ENCODE measurements around the gene IER3. TPM values are rescaled to one million over a fixed set of nuclear protein-coding genes. Genes with fewer than 3 reads are reported as not detected.
"Not testable (repeated sequence)": the region's sequence is repeated elsewhere in the genome, so short reads cannot be mapped to it uniquely, and the experiment has no call there.

Gene IER3
- total RNA-seq, 2 donors from 2014 or later = 9.6 to 11.3 TPM

DNA sequence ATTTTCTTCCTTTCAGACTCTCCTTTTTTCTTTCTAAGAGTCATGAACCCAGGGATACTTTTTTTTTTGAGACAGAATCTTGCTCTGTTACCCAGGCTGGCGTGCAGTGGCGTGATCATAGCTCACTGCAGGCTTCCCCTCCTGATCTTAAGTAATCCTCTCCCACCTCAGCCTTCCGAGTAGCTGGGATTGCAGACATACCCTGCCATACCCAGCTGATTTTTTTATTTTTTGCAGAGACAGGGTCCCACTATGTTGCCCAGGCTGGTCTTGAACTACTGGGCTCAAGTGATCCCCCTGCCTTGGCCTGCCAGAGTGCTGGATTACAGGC, 32.8 kb upstream of the IER3 start:
- H3K36me3 Mint-ChIP-seq (ENCODE audit: low read depth) = peaks cover 5% of the 10 kb centered on the region
- no peaks in the 10 kb centered on the region for H3K9me3 ChIP-seq (ENCODE audit: control insufficient read depth, low read length, poor library complexity, severe bottlenecking)
- no peak for ATAC-seq
- H3K4me3 Mint-ChIP-seq = peak overlapping the region; percentile 53
- no peak for DNase-seq
- H3K4me1 Mint-ChIP-seq = peaks cover 32% of the 10 kb centered on the region
- no peaks in the 10 kb centered on the region for H3K27me3 Mint-ChIP-seq
- no peak overlapping the region for H3K27ac Mint-ChIP-seq

- ATAC-seq = no peak
- Mint-ChIP-seq H3K4me3 (no peak overlapping the region), H3K36me3 (ENCODE audit: low read depth) (peaks cover 5% of the 10 kb centered on the region), H3K27me3 (no peaks in the 10 kb centered on the region), H3K27ac (no peak overlapping the region), H3K4me1 (peaks cover 29% of the 10 kb centered on the region)
- no peaks in the 10 kb centered on the region for H3K9me3 ChIP-seq (ENCODE audit: control insufficient read depth, low read length, poor library complexity, severe bottlenecking)
- no peak for DNase-seq
These were observed 32.2 kb upstream of the IER3 start for GRCh38 chr6:30776390-30777154.

GRCh38 chr6:30775104-30775503, 30.8 kb upstream of the IER3 start:
- no peak for ATAC-seq

DNA sequence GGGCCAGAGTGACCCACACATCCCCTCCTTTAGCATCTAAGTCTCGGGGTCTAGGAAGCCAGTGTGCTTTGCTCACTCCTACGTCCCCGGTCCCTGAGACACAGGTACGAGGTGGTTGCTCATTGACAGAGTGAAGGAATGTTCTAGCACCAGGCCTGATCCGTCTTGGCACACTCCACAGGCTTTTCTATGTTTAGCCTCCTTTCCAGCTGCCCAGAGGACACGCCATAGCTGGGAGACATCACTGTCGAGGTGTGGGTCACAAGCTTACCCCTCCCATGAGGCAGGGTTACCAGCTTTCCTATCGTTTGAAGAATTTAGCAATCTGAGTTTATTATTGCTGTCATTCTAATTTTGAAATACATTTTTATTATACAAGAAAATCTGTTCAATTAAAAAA, 30.4 kb upstream of the IER3 start:
- H3K4me3 Mint-ChIP-seq = no peak overlapping the region
- ATAC-seq (no peak), DNase-seq (no peak)
- H3K27ac Mint-ChIP-seq = no peak overlapping the region
- no peaks in the 10 kb centered on the region for H3K27me3 Mint-ChIP-seq
- no peaks in the 10 kb centered on the region for H3K9me3 ChIP-seq (ENCODE audit: control insufficient read depth, low read length, poor library complexity, severe bottlenecking)
- peaks cover 36% of the 10 kb centered on the region for H3K4me1 Mint-ChIP-seq
- H3K36me3 Mint-ChIP-seq (ENCODE audit: low read depth) = peaks cover 2% of the 10 kb centered on the region

More at GRCh38 chr6:30775104-30775503, 30.8 kb upstream of the IER3 start:
- no peaks in the 10 kb centered on the region for H3K27me3 Mint-ChIP-seq
- H3K9me3 ChIP-seq (ENCODE audit: control insufficient read depth, low read length, poor library complexity, severe bottlenecking) = no peaks in the 10 kb centered on the region
- no peak overlapping the region for H3K27ac Mint-ChIP-seq
- DNase-seq = no peak
- H3K4me1 Mint-ChIP-seq = peaks cover 32% of the 10 kb centered on the region
- no peak overlapping the region for H3K4me3 Mint-ChIP-seq
- peaks cover 2% of the 10 kb centered on the region for H3K36me3 Mint-ChIP-seq (ENCODE audit: low read depth)

DNA sequence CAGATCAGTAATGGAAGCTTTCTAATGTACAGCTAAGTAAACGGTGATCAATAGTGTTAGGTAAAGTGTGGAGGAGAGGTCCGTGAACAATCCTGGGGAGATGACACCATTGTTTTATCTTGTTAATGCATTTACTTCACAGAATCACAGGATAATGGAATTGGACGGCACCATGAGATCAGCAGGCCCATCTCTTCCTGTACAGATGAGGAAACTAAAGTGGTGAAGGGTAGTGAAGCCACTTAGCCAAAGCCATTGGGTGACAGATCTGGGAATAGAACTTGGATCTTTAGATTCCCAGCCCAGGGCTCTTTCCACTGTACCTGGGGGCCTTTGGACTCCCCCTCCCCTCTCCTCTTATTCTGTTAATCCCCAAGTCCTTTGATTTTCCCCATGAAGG, 26.2 kb upstream of the IER3 start:
- no peak overlapping the region for H3K4me3 Mint-ChIP-seq

DNA sequence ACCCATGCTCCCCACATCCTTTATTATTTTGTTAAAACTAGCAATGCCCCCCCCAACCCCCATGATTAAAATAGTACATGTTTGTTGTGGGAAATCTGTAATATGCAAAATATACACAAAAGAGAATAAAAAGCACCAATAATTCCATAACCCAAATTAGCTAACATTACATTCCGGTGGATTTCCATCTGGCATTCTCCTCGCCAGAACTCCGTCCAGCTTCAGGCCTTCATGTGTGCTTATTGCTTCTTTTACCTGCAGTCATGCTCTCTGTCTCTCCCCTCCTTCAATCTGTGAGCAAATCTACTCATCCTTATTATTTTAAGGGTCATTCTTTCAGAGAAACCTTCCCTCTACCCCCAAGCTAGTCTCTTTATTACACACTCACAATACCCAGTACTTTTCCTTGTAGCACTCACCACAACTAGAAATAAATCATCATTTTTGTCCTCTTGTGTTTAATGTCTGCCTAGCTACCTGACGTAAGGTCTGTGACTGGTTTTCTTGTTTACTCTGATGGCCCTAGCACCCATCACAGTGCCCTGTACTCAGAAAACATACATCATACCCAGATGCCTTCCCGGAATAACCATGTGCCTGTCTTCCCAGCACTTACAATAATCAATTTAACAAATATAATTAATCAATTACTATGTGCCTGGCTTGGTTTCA, 25.6 kb upstream of the IER3 start:
- no peaks in the 10 kb centered on the region for H3K9me3 ChIP-seq (ENCODE audit: control insufficient read depth, low read length, poor library complexity, severe bottlenecking)
- Mint-ChIP-seq H3K4me1 (peaks cover 50% of the 10 kb centered on the region), H3K36me3 (ENCODE audit: low read depth) (peaks cover 2% of the 10 kb centered on the region), H3K4me3 (peak overlapping the region; percentile 86), H3K27ac (peak overlapping the region; percentile 16), H3K27me3 (no peaks in the 10 kb centered on the region)
- ATAC-seq (no peak), DNase-seq (no peak)

More for the DNA sequence above, 26.2 kb upstream of the IER3 start:
- Mint-ChIP-seq H3K27me3 (no peaks in the 10 kb centered on the region), H3K4me1 (peaks cover 50% of the 10 kb centered on the region), H3K36me3 (ENCODE audit: low read depth) (peaks cover 2% of the 10 kb centered on the region), H3K27ac (no peak overlapping the region)
- no peaks in the 10 kb centered on the region for H3K9me3 ChIP-seq (ENCODE audit: control insufficient read depth, low read length, poor library complexity, severe bottlenecking)
- ATAC-seq (no peak), DNase-seq (no peak)

- H3K9me3 ChIP-seq (ENCODE audit: control insufficient read depth, low read length, poor library complexity, severe bottlenecking) = no peaks in the 10 kb centered on the region
- ATAC-seq (peak; percentile 87), DNase-seq (peak in 2 of 3 donors; percentile 17 to 36)
- H3K36me3 Mint-ChIP-seq (ENCODE audit: low read depth) = peaks cover 2% of the 10 kb centered on the region
- peak overlapping the region; percentile 75 for H3K27ac Mint-ChIP-seq
- H3K4me1 Mint-ChIP-seq = peaks cover 51% of the 10 kb centered on the region
- no peaks in the 10 kb centered on the region for H3K27me3 Mint-ChIP-seq
- H3K4me3 Mint-ChIP-seq = peak overlapping the region; percentile 86
These were observed 24.9 kb upstream of the IER3 start for GRCh38 chr6:30769088-30769852.

- Mint-ChIP-seq H3K4me3 (peak overlapping the region; percentile 86), H3K27me3 (no peaks in the 10 kb centered on the region), H3K27ac (peak overlapping the region; percentile 75)
These were observed 24.3 kb upstream of the IER3 start for GRCh38 chr6:30768634-30769087.

GRCh38 chr6:30767944-30768301, 23.6 kb upstream of the IER3 start:
- Mint-ChIP-seq H3K4me3 (no peak overlapping the region), H3K36me3 (ENCODE audit: low read depth) (no peaks in the 10 kb centered on the region), H3K4me1 (peaks cover 57% of the 10 kb centered on the region), H3K27me3 (no peaks in the 10 kb centered on the region), H3K27ac (peak overlapping the region; percentile 75)
- no peak for DNase-seq
- no peak for ATAC-seq
- no peaks in the 10 kb centered on the region for H3K9me3 ChIP-seq (ENCODE audit: control insufficient read depth, low read length, poor library complexity, severe bottlenecking)

More at GRCh38 chr6:30768634-30769087, 24.3 kb upstream of the IER3 start:
- H3K9me3 ChIP-seq (ENCODE audit: control insufficient read depth, low read length, poor library complexity, severe bottlenecking) = no peaks in the 10 kb centered on the region
- H3K36me3 Mint-ChIP-seq (ENCODE audit: low read depth) = no peaks in the 10 kb centered on the region
- no peak for DNase-seq
- H3K4me1 Mint-ChIP-seq = peaks cover 55% of the 10 kb centered on the region
- no peak for ATAC-seq

DNA sequence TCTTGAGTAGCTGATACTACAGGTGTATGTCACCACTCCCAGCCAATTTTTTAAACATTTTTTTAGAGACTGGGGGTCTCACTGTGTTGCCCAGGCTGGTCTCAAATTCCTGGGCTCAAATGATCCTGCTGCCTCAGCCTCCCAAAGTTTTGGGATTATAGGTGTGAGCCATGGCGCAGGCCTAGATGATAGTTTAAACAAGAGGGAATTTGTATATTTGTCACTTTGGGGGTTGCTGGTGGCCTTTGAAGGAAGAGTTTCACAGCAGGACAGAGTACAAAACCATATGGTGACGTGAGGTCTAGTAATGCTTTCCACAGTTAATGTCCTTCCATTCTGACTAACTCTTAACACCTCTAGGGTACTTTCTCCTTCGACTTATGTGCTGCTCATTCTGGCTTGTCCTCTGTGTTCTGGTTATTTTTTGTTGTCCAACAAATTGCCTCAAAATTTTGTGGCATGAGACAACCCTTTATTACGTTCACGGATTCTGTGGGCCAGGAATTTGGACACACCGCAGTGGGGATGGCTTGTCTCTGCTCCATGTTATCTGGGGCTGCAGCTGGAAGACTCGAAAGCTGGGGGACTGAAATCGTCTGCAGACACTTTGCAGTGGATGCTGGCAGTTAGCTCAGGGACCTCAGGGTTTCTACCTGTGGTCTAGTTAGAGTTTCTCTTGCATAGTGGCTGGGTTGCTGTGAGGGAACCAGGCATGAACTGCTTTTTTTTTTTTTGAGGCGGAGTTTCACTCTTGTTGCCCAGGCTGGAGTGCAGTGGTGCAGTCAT, 23.0 kb upstream of the IER3 start:
- Mint-ChIP-seq H3K27ac (no peak overlapping the region), H3K27me3 (no peaks in the 10 kb centered on the region), H3K36me3 (ENCODE audit: low read depth) (no peaks in the 10 kb centered on the region), H3K4me1 (peaks cover 52% of the 10 kb centered on the region), H3K4me3 (no peak overlapping the region)
- ATAC-seq = no peak
- H3K9me3 ChIP-seq (ENCODE audit: control insufficient read depth, low read length, poor library complexity, severe bottlenecking) = no peaks in the 10 kb centered on the region
- DNase-seq = no peak

DNA sequence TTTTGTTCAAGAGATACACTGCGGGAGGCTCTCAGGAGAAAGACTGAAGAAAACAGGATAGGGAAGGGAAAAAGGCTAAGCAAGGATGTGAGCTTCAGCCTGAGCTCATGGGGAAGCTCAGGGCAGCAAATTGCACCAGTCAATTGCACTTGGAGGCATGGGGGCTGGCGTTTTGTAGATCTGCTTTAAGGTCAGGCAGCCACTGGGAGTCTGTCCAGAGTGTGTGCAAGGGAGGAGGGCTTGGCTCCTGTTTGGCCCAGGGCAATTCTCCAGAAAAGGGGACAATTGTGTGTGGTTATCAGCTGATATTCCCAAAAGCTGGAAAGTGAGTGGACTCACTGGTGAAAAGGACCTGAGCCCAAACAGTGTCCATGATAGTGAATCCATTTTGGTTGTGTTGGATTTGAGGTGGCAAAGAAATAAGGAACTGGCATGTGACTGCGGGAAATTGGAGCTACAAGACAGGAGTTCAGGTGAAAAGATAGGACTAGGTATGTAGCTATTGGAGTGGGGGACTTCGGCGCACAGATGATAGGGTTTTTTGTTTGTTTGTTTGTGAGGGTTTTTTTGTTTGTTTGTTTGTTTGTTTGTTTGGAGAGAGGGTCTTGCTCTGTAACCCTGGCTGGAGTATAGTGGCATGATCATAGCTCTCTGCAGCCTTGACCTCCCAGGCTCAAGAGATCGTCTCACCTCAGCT, 22.3 kb upstream of the IER3 start:
- peaks cover 49% of the 10 kb centered on the region for H3K4me1 Mint-ChIP-seq
- H3K36me3 Mint-ChIP-seq (ENCODE audit: low read depth) = no peaks in the 10 kb centered on the region
- H3K27me3 Mint-ChIP-seq = no peaks in the 10 kb centered on the region
- no peak overlapping the region for H3K27ac Mint-ChIP-seq
- no peaks in the 10 kb centered on the region for H3K9me3 ChIP-seq (ENCODE audit: control insufficient read depth, low read length, poor library complexity, severe bottlenecking)
- H3K4me3 Mint-ChIP-seq = no peak overlapping the region
- ATAC-seq (no peak), DNase-seq (no peak)

GRCh38 chr6:30765495-30765894, 21.1 kb upstream of the IER3 start:
- ATAC-seq; H3K9me3 ChIP-seq (ENCODE audit: control insufficient read depth, low read length, poor library complexity, severe bottlenecking); H3K4me3 Mint-ChIP-seq; DNase-seq; H3K27ac Mint-ChIP-seq; H3K36me3 Mint-ChIP-seq (ENCODE audit: low read depth); H3K27me3 Mint-ChIP-seq: not testable (repeated sequence)
- H3K4me1 Mint-ChIP-seq = peaks cover 44% of the 10 kb centered on the region
